Superior temporal gyrus (tissue), 1 donor: Measurements from ENCODE around the gene FGFR1OP2.
"Not testable (repeated sequence)": the region's sequence is repeated elsewhere in the genome, so short reads cannot be mapped to it uniquely, and the experiment has no call there.

Experiments used
- DNase-seq: peaks from one replicate; pipeline ENCODE4 v3.0.0-alpha.2; 2016; ENCODE audit errors: extremely low spot score

Gene FGFR1OP2

DNA sequence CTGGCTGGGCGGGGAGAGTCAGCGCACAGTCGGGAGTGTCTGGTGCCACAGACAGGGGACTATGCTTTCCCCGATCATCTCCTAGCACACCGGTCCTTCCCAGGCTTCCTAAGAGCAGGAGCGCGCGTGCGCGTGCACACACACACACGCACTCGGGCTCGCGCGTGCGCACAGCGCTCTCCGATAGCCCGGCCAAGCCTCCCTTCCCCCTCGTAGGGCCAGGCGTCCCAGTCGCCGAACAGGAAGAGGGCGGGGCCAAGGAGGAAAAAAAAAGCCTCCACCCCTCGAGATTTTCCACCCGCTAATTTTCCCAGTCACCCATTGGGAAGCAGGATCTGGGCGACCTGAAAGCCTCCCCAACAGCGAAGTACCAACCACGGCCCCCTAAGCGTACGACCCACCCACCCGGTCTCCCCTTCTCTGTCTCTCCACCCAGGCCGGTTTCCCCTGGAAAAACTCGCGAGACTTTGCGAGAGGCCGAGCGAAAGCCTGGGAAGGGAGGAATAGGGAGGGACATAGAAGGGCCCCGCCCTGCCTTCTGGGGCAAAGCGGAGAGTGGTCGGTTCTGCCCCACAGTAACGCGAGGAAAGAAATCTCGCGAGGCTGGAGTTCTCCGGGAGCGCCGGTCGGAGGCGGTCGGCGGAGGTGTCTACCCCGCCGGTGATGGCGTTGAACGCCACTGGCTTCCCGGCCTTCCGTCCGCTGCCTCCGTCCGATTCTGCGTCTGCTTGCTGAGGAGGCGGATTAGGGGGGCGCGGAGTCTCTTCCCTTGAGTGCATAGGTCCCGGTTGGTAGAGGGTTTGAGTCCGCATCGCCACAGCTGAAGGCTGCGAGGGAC lies at the start of gene FGFR1OP2, which contains the start of gene INTS13:
Gene FGFR1OP2 (plus strand): TSS at position 608 of the 838 bp plus-strand sequence. CDS start 15,689 bp downstream, outside the sequence.
Gene INTS13 (minus strand): TSS at position 119 of the 838 bp plus-strand sequence. CDS start 1,178 bp downstream, outside the sequence.
- peak; percentile 98 for DNase-seq

DNA sequence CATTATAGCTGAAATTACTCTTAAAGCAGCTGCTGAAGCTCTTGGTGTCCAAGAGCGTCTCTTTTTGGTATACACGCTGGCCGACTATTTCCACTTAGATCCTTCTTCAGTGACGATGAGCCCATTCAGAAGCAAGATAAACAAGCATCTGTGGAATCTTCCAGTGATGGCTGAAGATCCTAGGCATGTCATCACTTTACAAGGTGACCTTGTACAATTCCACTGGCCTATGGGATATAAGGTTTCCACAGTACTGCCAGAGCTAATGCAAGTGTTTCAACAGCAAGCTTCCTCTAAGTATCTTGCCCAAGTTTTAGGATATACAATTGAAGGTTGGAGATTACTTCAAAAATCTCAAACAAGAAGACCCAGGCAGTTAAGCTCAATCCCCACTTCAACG lies 47.5 kb upstream of the FGFR1OP2 start:
- DNase-seq = no peak

DNA sequence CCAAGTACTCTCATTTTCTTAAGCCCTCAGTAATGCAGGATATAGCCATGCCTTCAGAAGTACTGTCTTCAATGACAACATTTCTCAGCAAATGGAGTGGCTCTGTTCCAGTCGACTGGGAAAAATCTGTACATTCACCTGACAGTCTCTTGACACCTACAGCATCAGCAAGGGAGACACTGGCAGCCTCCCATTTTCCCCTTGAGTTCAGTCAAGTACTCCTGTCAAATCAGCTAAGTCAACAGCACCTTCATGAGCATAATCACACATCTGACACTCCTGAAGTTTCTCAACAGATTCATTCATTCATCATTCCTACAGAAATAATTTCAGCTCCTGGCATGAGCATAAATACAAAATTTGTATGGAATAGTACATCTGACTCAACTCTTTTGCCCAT lies 46.6 kb upstream of the FGFR1OP2 start:
- DNase-seq = no peak

DNA sequence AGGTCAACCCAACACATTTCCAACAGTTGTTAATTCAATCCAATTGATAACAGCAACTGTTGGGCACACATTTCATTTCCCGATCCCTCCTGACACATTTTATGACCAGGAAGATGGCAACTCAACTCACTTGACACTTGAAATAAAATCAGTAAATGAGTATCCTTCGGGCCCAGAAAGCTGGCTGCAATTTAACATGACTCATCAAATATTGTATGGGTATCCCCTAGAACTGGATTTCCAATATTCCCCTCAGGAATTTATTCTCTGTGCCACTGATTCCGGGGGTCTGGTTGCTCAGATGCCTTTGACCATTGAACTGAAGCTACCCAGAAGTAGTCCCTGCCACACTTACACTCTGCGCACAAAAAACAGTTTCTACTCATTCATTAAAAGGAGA lies 42.6 kb upstream of the FGFR1OP2 start:
- DNase-seq = no peak

DNA sequence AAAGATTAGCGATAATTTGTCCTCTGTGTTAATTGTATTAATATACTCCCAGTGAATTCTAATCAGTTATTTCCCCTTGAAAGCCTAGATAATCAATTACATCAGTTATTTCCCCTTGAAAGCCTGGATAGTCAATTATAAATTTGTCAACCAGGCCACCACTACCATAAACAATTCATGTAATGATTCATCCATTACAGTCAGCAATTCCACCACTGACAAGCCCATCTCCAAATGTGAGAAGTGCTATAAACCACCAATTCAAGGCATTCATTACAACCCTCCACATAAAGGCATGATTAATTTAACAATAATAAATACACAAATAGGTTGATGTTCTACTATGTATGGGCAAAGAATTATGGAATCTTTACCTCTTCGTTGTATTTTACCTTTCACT lies 41.4 kb upstream of the FGFR1OP2 start:
- DNase-seq = no peak

DNA sequence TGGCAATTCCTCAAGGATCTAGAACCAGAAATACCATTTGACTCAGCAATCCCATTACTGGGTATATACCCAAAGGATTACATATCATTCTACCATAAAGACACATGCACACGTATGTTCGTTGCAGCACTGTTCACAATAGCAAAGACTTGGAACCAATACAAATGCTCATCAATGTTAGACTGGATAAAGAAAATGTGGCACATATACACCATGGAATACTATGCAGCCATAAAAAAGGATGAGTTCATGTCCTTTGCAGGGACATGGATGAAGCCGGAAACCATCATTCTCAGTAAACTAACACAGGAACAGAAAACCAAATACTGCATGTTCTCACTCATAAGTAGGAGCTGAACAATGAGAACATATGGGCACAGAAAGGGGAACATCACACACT lies 34.9 kb upstream of the FGFR1OP2 start:
- DNase-seq = not testable (repeated sequence)

DNA sequence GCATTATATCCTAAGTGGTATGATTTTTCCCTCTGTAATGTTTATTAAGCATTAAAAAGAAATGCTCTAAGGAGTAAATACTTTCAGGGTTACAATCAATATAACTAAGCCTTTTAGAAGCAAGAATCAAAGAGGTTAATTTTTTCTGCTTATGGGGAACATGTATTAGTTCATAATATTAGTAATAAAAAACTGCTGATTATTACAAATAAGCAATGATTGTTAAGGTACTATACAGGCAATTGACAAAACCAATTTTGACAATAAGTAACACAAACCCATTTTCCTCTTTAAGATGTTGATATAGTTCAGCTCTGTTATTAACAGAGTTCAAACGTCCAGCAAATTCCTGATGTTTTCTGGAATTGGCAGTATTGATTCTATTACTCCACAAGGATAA lies 32.2 kb upstream of the FGFR1OP2 start:
- DNase-seq = no peak

DNA sequence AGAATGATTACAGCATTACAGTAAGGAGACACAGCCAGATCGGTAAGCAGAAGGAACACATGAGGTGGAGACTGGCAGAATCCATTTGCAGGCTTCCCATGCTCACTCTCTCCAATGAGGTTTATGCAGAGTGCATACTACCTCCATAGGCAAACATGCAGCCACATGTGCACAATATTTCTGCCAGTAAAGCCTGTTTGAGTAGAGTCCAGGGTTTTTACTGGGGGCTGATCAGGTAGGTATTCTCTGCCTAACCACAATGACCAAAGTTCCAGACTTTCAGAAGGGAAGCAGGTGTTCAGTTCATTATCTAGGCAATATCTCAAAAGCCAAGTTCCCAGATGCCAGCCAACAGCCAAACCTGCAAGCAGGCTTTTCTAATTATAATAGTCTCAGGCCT lies 31.6 kb upstream of the FGFR1OP2 start:
- no peak for DNase-seq

DNA sequence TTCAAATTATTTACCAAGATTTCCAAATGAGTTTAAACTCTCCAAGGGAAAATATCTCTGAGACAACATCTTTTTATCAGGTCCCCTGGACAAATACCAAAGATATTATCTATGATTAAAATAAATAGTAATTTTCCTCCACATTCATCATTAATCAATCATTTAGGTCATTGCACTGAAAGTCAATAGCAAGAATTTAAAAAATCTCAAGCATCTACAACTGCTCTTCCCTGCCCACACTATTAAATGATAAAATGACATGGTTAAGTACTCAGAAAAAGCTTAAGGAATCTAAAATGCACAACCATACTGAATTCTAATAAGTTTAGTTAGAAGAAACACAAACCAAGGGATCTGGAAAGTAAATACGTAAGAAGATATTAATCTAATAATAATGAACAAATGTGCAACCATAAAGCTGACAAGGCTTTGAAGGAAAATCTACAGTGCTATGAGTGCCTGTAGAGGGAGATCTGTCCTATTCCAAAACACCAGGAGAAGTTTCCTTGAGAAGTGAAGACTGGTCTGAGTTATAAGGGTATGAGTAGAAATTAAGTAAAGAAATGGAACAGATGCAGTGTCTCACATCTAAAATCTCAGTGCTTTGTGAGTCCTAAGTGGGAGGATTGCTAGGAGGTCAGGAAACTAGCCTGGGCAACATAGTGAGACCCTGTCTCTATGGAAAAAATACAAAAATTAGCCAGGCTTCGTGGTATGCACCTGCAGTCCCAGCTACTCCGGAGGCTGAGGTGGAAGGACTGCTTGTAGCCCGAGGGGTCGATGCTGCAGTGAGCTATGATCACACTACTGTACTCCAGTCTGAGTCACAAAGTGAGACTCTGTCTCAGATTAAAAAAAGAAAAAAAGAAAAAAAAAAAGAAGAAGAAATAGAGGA lies 19.7 kb upstream of the FGFR1OP2 start:
- no peak for DNase-seq

DNA sequence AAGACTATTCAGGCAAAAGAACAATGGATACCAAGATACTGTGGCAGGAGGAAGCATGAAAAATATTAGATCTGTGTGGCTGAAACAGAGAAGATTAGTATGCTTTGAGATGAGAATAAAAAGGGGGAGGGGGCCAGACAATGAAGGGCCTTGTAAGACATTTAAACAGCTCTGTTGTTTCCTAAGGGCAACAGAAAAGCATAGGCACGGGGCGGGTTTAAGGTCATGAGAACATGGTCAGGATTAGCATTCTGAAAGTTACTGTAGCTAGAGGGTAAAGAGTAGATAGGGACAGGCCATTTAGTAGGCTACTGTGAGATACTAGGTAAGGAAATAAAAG lies 19.1 kb upstream of the FGFR1OP2 start:
- DNase-seq = peak; percentile 66

DNA sequence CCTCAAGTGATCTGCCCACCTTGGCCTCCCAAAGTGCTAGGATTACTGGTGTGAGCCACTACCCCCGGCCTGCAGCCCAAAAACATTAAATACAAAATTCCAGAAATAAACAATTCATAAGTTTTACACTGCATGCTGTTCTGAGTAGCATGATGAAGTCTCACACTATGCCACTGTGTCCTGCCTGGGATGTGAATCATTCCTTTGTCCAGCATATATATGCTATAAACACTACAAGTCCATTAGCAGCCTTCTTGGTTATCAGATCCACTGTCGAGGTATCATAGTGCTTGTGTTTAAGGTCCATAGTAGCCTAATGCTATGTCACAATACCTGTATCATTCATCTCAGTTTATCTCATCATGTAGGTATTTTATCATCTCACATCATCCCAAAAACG lies 16.4 kb upstream of the FGFR1OP2 start:
- no peak for DNase-seq

DNA sequence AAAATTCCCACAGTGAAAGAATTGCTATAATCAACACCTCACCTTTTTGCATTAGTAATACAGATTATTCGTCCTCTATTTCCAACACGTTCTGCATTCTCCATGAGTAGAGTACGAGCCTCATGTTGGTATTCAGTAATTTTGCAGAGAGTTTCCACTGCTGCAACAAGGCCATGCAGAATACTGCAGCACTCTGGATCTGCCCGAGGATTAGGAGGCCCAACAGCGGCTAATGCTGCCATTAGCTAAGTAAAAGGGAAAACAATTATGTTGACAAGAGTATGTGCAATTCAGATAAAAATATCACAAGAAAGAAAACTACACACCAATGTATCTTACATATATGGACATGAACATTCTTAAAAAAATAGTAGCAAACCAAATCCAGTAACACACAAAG lies 9.6 kb upstream of the FGFR1OP2 start:
- DNase-seq = no peak

DNA sequence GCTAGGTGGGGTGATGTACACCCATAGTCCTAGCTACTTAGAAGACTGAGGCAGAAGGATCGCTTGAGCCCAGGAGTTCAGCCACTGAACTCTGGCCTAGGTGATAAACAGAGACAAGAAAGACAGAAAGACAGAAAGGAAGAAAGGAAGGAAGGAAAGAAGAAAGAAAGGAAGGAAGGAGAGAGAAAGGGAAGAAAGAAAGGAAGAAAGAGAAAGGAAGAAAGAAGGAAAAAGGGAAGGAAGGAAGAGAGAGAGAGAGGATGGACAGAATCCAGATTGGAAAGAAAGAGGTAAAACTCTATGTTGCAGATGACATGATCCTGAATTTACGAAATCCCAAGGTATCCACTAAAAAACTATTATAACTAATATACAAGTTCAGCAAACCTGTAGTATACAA lies 8.7 kb upstream of the FGFR1OP2 start:
- DNase-seq = no peak

DNA sequence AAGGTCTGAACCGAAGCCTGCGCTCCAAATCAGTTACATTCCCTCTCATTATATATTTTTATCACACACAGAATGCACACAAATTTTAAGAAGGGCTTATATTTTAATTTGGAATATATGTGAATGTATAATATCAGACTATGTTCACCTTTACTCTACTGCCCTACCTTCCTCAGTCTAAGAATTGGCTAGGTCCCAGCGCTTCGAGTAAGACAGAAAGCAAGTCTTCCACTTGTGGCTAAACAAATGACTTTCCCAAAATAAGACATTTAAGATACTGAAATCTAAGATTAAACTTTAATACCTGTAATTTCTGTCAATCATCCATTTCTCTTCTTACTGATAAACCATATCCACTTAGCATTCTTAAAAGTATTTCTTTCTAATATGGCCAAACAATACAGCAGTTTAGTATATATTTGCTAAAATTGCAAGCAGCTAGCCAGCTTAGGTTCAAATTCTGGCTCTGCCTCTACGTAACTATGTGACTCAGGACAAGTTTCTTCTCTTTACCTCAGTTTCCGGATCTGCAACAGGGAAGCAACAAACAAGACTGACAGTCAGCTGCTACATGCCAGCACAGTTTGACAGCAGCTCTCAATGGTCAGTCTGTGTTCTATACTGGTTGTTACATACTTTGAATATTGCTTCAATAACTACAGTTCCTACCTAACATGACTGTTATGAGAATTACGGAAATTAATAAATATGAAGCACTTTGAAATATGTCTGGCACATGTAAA lies 2.5 kb upstream of the FGFR1OP2 start:
- DNase-seq = no peak

DNA sequence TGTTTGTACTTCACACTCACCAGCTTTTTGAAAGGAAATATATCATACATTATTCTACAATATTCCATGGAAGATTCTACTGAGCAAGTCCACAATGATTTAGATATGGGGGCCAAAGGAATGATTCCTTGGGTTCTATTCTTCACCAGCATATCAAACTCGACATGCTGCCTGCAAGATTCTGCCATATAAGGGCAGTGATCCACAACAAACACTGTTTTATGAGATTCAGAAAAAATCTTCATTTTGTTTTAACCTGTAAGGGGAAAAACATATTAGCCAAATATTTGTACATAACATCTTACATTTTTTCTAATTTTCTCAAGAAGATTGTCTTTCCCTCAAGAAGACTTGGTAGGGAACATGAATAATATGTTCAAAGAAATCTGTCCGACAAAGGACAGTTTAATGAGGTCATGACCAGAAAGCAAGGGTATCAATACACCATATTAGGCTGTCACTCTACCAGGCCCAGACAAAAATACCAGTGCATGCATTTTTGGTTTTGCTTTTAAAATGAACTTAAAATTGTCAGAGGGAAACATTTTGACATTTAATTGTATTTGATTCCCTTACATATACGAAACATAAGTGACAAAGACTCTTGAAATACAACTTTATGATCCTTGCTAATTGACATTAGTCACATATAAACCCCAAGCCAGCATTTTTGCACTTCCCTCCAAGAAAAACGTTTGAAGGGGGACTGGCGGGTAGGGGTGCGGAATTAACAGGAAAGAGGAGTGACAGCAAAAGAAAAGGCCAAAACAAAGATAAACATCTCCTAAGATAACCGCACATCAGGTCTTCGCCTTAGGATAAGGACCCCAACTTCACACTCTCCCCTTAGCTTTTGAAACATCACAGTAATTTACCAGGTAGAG lies 1.5 kb upstream of the FGFR1OP2 start:
- no peak for DNase-seq

DNA sequence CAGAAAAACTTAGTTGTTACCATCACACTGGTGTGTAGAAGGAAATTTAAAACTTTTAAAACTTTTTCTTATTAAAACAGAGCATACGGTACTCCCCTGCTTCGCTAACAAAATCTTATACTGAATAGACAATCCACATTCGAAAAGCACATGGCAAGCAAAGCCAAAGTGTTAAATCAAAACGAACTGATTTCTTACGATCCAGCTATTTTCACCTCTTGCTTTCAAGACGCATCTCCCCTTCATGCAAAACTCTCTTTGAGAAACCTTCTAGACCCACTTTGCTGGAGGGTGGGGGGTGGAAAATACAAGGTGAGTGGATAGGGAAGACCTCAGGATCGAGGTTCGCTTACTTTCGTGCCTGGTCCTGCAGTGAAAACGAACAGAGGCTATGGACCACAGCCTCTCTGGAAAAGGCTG lies 817 bp upstream of the FGFR1OP2 start:
- DNase-seq = no peak

DNA sequence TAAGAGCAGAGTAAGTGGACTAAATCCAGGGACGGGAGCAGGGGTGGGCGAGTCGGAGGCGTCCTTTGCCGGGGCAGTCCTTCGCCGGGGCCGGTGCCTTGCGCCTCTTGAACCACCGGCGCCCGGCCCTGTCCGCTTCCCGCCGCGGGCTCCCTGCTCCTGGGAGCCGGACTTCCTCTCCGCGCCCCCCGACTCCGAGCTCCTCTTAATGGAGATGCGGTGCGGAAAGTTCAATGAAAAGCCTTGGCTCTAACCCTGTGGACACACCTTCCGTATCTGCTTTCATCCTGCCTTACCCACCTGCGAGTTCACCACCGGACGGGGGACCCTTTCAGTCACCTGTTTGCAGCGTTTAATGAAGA lies 412 bp downstream of the FGFR1OP2 start:
- peak; percentile 34 for DNase-seq

DNA sequence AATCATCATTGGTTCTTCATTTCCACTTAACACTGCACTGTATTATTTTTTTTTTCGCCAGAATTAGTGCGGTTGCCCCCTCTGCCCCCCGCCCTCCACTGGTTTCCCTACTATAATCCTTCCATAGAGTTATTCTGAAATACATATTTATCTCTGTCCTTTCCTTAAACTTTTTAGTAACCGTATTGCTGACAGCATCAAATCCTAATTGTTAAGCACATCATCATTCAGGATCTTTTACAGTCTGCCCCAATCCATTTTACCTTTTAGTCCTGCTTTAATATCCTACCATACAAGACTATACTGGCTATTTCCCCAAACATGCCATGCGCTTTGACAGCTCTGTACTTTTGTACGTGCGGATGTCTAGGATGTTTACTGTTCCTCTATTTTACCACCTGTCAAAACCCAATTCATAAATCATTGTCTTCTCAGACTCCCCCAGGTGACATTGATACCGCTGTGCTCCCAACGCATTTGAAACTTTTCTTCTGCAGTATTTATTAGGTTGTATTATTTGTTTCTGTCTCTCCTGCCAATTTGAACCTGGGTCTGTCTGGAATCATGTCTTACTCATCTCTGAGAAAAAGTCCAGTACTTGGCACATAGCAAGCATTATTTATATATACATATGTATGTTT lies 1.0 kb downstream of the FGFR1OP2 start:
- DNase-seq = no peak

DNA sequence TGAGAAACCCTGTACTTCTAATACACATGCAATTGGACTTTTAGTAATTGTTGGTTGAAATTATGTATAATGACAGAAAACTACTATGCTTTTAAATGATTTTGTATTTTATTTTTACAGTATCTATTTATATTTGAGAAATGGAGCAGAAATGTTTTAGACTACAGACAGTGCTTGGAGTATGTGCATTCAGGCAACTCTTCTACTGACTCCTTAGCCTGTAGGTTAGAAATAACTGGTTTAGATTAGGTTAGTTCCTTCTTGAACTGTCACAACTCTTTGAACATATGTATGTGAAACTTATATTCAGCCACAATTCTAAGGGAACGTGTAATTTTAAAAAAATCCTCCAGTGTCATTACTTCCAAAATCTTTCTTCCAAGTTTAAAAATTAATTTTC lies 1.7 kb downstream of the FGFR1OP2 start:
- DNase-seq = peak; percentile 25

DNA sequence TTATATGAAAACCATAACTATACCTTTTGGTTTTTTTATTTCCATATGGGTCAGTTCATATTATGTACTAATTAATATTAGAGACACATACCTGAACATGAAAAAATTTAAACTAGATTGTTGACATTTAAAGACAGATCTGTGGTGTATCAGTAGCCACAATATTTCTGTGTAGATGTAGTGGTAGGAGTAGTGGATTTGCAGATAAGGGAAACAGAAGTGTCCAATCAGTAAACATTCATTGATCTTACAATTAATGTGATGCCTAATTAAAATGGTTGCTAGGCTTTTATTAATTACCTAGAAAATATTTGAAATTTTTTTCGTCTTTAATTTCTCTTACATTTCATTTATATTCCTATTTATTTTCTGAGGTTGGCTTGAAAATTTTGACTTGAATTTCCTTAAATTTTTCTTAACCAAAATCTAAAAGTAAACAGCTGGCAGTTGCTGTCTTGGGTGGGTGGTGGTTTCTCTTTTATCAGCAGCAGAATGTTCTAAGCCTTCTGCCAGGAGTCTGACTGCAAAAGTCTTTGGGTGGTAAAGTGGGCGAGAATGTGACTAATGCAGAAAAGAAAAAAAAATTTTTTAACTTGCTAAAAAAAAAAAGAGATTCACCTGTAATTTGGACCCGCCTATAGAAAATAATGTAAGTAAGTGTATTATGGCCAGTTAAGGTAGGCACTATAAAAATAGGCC lies 2.4 kb downstream of the FGFR1OP2 start:
- DNase-seq = no peak
